ENCODE results near the gene TBC1D3B. TPM values are rescaled to one million over a fixed set of nuclear protein-coding genes. Genes with fewer than 3 reads are reported as not detected.

Gene TBC1D3B
- 2.6 and 3.2 TPM in 2 replicates for total RNA-seq

GRCh38 chr17:36176536-36176935 is at the start of gene TBC1D3B:
Gene TBC1D3B, minus strand, starts transcription at chr17:36176636. Its CDS starts 1,586 bp downstream, at chr17:36175050.

DNA sequence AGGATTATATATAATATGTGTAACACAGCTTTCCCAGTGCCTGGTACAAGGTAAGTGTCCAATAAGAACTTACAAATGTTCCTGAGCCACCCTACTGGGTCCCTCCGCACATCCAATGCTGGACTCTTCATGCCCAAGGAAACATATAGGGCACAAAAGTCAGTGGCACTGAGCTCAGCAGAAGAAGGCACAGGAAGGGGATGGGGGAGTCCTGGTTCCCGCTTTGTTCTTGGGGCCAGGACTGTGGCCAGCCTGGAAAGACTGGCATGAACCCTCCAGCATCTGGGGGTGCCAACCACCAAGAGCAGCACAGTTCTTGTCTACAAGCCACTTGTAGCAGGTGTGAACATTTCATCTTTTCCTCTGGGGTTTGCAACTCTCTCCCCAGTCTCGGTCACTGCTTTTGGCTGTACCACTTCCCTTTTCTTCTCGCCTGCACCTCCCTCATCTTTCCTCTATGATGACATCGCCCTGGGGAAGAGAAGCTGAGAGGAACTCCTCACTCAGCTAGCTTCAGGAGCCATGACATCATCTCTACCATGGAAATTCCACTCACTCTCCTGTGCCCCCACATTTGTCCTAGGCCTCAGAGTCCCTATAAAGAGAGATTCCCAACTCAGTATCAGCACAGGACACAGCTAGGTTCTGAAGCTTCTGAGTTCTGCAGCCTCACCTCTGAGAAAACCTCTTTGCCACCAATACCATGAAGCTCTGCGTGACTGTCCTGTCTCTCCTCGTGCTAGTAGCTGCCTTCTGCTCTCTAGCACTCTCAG is 34.2 kb upstream of the TBC1D3B start, which contains the start of gene CCL4L2:
TSS of gene CCL4L2 (plus strand) at position 625 of the 773 bp plus-strand sequence.

Other genes starting within 250 kb of the TBC1D3B start
- gene RDM1, start 245.9 kb downstream of the TBC1D3B start, total RNA-seq, result 0.16 TPM in 1 of 2 replicates, not detected in the other
- not detected in 2 replicates for gene LYZL6, start 232.9 kb downstream of the TBC1D3B start, total RNA-seq
- gene CCL16, start 195.1 kb downstream of the TBC1D3B start, total RNA-seq, result not detected in 2 replicates
- not detected in 2 replicates for gene CCL14, start 189.9 kb downstream of the TBC1D3B start, total RNA-seq
- gene CCL15, start 175.1 kb downstream of the TBC1D3B start, total RNA-seq, result not detected in 2 replicates
- gene CCL23, start 158.7 kb downstream of the TBC1D3B start, total RNA-seq, result not detected in 2 replicates
- gene CCL18, start 112.4 kb downstream of the TBC1D3B start, total RNA-seq, result not detected in 2 replicates
- gene CCL3, start 86.5 kb downstream of the TBC1D3B start, total RNA-seq, result not detected in 2 replicates
- gene CCL4, start 72.8 kb downstream of the TBC1D3B start, total RNA-seq, result not detected in 2 replicates
- not detected in 2 replicates for gene CCL3L1, start 20.1 kb upstream of the TBC1D3B start, total RNA-seq
- gene CCL4L2, start 34.4 kb upstream of the TBC1D3B start, total RNA-seq, result 0.17 TPM in 1 of 2 replicates, not detected in the other
- gene TBC1D3I, start 87.9 kb upstream of the TBC1D3B start, total RNA-seq, result not detected in 2 replicates
- not detected in 2 replicates for gene TBC1D3G, start 147.2 kb upstream of the TBC1D3B start, total RNA-seq
- not detected in 2 replicates for gene TBC1D3H, start 211.8 kb upstream of the TBC1D3B start, total RNA-seq

All from bronchial smooth muscle cell (primary cell).